ENCODE data around the gene RERG. TPM values are rescaled to one million over a fixed set of nuclear protein-coding genes. Genes with fewer than 3 reads are reported as not detected.

The RERG gene
- total RNA-seq, 1 donor from 2014 or later: 0.14 TPM

GRCh38 chr12:15216036-15216889 is 5.0 kb downstream of the RERG start:
- peaks cover 5% of the 10 kb centered on the region for H3K4me1 ChIP-seq (ENCODE audit: insufficient read depth, low read length)
- H3K4me2 ChIP-seq (ENCODE audit: low read length): no peak overlapping the region
- H3K4me3 ChIP-seq (ENCODE audit: insufficient read depth, low read depth, low read length): no peak overlapping the region
- H2AFZ ChIP-seq (ENCODE audit: low read depth, low read length): no peak overlapping the region
- Mint-ChIP-seq H3K4me1 (ENCODE audit: low read depth, unreplicated experiment) (no peaks in the 10 kb centered on the region), H3K9me3 (ENCODE audit: unreplicated experiment) (no peaks in the 10 kb centered on the region), H3K27me3 (ENCODE audit: low read depth, unreplicated experiment) (peaks cover 18% of the 10 kb centered on the region), H3K4me3 (ENCODE audit: unreplicated experiment) (no peak overlapping the region), H3K27ac (ENCODE audit: unreplicated experiment) (no peak overlapping the region), H3K36me3 (ENCODE audit: low read depth, unreplicated experiment) (no peaks in the 10 kb centered on the region)
- DNase-seq (ENCODE audit: low read depth) (no peak), FAIRE-seq (no peak)
- no peak overlapping the region for H3K27ac ChIP-seq (ENCODE audit: low read depth, low read length)
- no peak for TF ChIP-seq CTCF (IDR thresholded peaks at IDR 0.05; ENCODE audit: insufficient read depth, low read depth, low read length)
- TF ChIP-seq EZH2 (IDR thresholded peaks at IDR 0.05; ENCODE audit: insufficient read depth, low read length): no peak
- no peak overlapping the region for H3K9ac ChIP-seq (ENCODE audit: low read length)
- H3K36me3 ChIP-seq (ENCODE audit: insufficient read depth, low read length): no peaks in the 10 kb centered on the region
- peaks cover 12% of the 10 kb centered on the region for H3K27me3 ChIP-seq (ENCODE audit: insufficient read depth, low read length)
- H4K20me1 ChIP-seq (ENCODE audit: insufficient read depth, low read length): no peaks in the 10 kb centered on the region
- H3K9me3 ChIP-seq (ENCODE audit: insufficient read depth, low read depth, low read length): no peaks in the 10 kb centered on the region
- H3K79me2 ChIP-seq (ENCODE audit: insufficient read depth, low read length): no peaks in the 10 kb centered on the region

GRCh38 chr12:15214851-15215601 is 6.2 kb downstream of the RERG start:
- DNase-seq (ENCODE audit: low read depth): no peak
- Histone ChIP-seq H3K9me3 (ENCODE audit: insufficient read depth, low read depth, low read length) (no peaks in the 10 kb centered on the region), H3K4me3 (ENCODE audit: insufficient read depth, low read depth, low read length) (no peak overlapping the region), H3K27me3 (ENCODE audit: insufficient read depth, low read length) (peaks cover 6% of the 10 kb centered on the region), H3K4me1 (ENCODE audit: insufficient read depth, low read length) (peaks cover under 1% of the 10 kb centered on the region), H4K20me1 (ENCODE audit: insufficient read depth, low read length) (no peaks in the 10 kb centered on the region), H3K27ac (ENCODE audit: low read depth, low read length) (no peak overlapping the region), H3K9ac (ENCODE audit: low read length) (no peak overlapping the region), H3K4me2 (ENCODE audit: low read length) (no peak overlapping the region), H3K36me3 (ENCODE audit: insufficient read depth, low read length) (no peaks in the 10 kb centered on the region), H3K79me2 (ENCODE audit: insufficient read depth, low read length) (no peaks in the 10 kb centered on the region), H2AFZ (ENCODE audit: low read depth, low read length) (no peak overlapping the region)
- TF ChIP-seq EZH2 (IDR thresholded peaks at IDR 0.05; ENCODE audit: insufficient read depth, low read length) (no peak), CTCF (IDR thresholded peaks at IDR 0.05; ENCODE audit: insufficient read depth, low read depth, low read length) (no peak)
- no peak overlapping the region for H3K4me3 Mint-ChIP-seq (ENCODE audit: unreplicated experiment)
- H3K27ac Mint-ChIP-seq (ENCODE audit: unreplicated experiment): no peak overlapping the region
- no peaks in the 10 kb centered on the region for H3K36me3 Mint-ChIP-seq (ENCODE audit: low read depth, unreplicated experiment)
- no peaks in the 10 kb centered on the region for H3K9me3 Mint-ChIP-seq (ENCODE audit: unreplicated experiment)
- peaks cover 11% of the 10 kb centered on the region for H3K27me3 Mint-ChIP-seq (ENCODE audit: low read depth, unreplicated experiment)
- no peak for FAIRE-seq
- H3K4me1 Mint-ChIP-seq (ENCODE audit: low read depth, unreplicated experiment): peaks cover under 1% of the 10 kb centered on the region

Data from astrocyte (in vitro differentiated cells and primary cell).